GM19463 (cell line): ENCODE data around the gene CDH23.

Experiments used
- ATAC-seq: cut with Tn5 transposase; IDR thresholded peaks from one replicate; pipeline ENCODE4 v1.9.1; 2021; ENCODE audit warnings: mild to moderate bottlenecking, moderate library complexity; ENCODE audit not compliant: unreplicated experiment

The CDH23 gene

DNA sequence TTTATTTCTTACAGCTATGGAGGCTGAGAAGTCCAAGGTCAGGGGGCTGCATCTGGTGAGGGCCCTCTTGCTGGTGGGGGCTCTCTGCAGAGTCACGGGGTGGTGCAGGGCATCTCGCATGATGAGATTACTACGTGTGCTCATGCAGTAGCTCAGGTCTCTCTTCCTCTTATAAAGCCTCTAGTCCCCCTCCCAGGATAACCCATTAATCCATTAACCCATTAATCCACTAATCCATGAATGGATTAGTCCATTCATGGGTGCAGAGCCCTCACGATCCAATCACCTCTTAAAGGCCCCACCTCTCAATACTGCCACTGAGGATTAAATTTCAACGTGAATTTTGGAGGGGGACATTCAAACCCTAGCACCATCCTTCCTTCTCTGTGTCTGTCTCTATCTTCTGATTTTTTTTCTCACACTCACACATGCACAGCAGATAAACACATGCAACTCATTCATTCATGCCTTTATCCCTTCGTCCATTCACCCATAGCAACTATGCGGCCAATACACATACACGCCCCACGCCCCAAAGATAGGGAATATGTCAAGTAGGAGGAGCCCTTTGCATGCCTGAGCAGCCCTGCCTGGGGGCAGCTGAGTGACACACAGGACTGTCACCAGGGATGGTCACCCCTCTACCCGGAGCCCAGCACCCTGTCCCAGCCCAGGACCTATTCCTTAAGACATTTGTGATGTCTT is 236.3 kb downstream of the CDH23 start:
- no peak for ATAC-seq

DNA sequence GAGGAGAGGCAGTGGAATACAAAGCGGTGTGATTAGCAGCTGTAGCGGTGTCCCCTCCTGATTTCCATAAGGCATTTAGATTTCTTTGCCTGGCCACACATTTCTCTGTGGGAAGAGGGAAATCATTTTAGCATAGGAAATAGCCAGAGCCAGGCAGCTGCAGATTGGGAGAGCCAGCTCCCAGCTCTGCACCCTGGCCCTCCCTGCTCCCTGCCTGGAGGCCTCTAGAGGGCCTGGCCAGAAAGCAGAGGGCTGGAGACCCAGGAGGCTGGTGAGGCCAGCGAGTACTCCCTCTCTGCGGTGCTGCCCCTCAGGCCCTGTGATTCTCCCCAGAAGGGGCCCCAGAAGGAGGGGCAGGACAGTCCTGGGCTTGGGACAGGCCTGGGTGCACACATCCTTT is 237.2 kb downstream of the CDH23 start:
- no peak for ATAC-seq

DNA sequence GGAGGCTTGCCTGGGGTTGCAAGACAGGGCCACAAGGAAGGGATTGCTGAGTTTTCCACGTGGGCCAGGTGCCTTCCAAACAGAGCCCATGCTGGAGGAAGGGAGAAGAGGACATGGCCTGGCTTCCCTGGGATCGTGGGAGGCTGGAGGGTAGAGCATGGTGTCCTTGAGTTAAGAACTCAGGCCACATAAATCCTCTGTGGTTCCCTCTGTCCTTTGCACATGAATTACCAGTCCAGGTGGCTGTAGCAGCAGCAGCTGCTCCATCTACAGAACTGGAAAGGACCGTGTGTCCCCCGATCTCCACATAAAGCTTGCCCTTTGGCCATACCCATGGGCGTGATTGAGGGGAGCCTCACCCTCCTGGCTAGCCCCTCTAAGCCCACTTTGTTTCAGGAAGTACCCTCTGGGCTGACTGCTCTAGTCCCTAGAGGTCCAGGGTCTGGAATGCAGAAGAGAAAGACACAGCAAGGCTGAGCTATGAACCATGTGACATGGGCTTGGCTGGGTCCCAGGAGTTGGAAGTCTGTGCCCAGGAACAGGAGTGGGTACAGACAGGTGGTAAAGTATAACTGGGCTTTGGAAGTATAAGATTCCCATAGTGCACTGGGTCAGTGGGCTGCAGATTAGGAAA is 237.9 kb downstream of the CDH23 start:
- no peak for ATAC-seq

DNA sequence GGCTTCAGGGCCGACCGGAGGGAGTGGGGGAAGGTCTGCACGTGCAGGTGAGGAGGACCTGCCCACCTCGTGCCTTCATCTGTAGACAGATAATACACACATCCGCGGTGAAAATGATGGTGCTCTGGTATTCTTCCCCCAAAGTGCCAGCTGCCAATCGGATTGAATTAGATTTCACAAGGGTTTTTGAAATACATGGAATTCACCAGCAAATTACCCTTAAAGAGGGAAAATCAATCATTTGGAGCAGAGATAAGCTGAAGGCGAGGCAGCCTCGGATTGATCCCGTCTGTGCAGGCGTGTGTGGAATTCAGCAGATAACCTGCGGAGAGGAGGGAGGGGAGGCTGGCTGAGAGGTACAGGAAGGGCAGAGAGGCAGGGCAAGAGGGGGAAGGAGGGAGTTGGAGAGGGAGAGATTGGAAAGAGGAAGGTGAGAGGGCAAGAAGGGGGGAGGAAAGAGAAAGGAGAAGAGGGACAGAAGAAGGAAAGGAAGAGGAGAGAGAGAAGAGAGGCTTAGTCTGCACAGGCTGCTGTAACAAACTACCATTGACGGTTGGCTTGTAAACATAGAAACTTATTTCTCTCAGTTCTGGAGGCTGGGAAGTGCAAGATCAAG is 238.6 kb downstream of the CDH23 start:
- ATAC-seq = no peak

DNA sequence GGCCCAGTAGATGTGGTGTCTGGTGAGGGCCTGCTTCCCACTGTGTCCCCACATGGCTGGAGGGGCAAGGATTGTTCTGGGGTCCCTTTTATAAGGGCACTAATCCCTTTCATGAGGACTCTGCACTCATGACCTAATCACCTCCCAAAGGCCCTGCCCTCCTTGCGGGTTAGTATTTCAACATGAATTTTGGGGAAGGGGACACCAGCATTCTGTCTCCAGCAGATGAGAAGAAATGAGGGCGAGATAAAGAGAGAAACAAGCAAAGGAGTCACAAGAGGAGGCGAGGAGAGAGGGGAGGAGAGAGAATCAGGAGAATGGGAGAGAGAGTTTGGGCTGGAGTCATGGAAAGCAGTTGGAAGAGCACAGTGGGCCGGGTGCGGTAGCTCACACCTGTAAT is 239.1 kb downstream of the CDH23 start:
- no peak for ATAC-seq

DNA sequence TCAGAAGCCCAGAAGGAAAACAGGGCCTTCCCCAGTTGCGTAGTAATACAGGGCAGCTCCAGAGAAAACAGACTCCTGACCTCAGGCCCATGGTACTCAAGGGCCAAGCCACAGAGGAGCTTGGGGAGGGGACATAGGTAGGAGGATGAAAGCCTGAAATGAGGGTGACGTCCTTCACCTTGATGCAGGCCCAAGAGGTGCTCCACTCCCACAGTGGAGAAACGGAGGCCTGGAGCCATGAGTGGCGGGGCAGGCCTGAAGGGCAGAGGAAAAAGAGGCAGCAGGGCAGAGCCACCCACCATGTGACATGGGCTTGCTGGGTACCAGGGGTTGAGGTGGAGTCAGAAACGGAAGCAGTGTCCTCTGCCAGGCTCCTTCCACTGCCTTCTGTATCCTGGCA is 239.9 kb downstream of the CDH23 start:
- ATAC-seq = no peak

DNA sequence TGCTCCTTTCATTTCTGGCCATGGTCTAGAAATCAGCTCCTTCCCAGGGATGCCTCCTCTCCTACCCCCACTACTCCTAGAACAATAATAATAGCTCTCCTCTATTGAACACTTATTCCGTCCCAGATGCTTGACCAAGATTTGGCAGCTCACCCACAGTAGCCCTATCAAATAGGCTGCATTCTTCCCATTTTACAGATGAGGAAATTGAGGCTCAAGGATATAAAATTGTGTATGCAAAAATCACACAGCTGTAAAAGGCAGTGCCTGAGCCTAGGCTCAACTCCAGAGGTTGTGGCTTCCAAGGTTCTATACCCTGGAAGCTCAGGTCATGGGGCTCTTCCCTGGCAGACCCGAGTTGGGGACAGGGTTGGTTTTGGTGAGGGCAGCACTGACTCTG is 240.6 kb downstream of the CDH23 start:
- ATAC-seq = no peak

DNA sequence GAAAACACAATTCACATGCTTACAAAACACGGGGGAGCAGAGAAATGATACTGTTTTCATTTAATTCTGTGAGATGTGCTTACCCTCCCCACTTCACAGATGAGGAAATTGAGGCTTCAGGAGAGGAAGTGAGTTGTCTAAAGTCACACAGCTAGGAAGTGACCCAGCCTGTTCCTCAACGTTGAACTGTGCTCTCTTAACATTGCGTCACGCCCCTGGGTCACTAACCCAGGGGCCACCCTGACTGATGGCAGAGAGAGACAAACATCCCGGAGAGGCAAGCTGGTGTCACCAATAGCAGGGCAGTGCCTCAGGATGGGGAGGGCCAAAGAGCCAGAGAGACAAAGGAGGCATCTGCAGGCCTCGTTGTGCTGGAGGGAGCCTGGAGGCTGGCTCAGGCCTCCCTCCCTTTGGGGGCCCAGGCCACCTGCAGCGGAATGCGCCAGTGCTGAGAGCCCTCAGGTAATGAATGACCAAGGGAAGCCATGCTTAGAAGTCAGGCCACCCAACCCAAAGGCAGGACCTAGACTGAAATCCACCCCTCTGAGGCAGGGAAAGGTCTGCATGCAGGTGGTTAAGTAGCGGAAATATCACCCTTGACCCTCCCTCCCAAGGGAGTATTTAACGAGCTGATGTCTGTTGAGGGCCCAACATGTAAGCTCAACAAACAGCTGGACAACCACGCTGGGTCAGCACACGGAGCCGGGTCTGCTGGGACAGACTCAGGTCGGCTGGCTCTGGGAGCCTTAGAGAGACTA is 241.5 kb downstream of the CDH23 start:
- no peak for ATAC-seq

DNA sequence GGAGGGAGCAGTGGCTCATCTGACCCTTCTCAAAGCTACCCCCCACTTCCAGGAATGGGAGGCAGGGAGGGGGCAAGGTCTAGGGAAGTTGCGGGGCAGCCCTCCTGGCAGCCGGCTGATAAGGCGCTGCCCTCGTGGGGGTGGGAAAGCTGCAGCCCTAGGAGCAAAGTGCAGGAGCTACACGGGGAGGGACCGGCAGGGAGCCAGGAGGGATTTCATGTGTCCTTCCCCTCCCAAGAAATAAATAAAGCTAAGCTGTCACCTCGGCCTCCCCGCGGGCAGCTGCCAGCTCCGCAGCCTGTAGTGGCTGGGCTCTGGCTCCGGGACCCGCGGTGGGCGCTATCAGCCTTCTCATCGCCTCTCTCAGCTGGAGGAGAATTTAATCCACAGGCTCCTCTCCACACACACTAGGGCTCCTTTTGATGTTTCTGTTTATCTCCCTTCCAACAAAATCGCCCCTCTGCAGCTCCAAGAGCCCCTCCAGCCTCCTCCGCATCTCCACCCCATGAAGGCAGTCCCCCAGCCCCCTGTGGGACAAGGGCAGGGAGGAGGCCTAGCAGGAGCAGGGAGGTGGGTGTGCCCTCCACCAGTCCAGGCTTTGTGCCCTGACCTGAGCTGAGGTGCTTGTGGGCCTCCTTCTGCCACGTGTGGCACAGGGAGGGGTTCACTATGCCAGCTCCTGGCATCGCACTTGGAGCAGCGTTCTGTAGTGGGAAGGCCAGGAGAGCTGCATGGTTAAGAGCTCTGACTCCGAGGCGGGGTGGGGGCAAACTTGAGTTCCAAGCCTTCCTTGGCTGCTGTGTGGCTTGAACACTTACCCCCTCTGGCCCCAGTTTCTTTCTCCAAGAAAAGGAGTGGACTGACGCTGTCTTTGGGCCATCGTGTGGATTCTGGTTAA is 242.4 kb downstream of the CDH23 start:
- no peak for ATAC-seq

DNA sequence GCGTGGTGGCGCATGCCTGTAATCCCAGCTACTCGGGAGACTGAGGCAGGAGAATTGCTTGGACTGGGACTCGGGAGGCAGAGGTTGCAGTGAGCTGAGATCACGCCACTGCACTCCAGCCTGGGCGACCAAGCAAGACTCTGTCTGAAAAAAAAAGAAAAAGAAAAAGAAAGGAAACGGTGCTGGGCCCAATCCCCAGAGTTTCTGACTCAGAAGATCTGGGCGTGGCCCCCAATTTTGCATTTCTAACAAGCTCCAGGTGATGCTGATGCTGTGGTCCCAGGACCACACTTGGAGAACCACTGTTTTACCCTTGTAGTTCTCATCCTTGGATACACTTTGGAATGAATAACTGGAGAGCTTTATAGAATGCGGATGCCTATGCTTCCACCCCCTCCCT is 243.9 kb downstream of the CDH23 start:
- no peak for ATAC-seq

DNA sequence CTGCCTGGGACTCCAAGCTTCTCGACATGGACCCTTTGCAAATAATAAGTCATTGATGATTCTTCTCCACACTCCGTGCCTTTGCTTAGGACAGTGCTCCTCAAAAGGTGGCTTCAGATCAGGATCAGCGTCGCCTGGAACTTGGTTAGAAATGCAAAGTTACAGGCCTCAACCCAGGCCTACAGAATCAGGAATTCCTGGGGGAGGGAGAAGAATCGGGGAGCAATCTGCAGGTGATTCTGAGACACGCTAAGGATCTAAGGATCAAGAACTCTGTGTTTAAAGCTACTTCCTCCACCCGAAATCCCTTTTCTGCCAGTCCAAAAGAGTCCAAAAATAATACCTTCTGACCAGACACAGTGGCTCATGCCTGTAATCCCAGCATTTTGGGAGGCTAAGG is 244.7 kb downstream of the CDH23 start:
- ATAC-seq = no peak

DNA sequence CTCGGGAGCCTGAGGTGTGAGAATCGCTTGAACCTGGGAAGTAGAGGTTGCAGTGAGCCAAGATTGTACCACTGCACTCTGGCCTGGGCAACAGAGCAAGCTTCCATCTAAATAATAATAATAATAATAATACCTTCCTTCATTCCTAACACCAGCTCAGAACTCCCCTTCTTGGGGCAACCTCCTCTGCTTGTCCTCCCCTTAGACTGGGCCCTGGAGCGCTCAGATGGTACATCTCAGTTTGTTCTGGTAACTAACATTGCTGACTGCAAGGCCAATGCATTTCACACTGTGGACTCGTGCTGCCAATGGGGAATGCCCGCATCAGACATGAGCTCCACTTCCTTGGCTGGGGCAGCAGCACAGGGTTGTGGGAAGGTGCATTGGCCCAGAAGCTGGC is 245.3 kb downstream of the CDH23 start:
- no peak for ATAC-seq

DNA sequence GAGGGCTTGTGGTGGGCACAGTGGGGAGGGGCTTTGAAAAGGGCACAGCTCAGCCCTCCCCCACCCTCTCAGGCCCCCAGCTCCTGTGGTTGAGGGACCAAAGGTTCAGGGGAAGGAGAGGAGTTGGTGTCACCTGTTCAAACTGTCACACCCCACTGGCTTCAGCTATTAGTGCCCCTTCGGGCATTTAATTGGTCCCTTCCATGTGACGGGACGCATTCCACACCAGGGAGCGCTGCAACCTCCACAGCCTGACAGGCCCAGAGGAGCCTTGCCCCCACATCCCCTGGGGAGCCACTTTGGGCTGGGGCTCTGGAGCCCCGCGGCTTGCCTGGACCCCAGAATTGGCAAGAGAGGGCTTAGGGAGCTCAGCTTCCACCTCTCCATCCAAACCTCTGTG is 247.2 kb downstream of the CDH23 start:
- ATAC-seq = no peak

DNA sequence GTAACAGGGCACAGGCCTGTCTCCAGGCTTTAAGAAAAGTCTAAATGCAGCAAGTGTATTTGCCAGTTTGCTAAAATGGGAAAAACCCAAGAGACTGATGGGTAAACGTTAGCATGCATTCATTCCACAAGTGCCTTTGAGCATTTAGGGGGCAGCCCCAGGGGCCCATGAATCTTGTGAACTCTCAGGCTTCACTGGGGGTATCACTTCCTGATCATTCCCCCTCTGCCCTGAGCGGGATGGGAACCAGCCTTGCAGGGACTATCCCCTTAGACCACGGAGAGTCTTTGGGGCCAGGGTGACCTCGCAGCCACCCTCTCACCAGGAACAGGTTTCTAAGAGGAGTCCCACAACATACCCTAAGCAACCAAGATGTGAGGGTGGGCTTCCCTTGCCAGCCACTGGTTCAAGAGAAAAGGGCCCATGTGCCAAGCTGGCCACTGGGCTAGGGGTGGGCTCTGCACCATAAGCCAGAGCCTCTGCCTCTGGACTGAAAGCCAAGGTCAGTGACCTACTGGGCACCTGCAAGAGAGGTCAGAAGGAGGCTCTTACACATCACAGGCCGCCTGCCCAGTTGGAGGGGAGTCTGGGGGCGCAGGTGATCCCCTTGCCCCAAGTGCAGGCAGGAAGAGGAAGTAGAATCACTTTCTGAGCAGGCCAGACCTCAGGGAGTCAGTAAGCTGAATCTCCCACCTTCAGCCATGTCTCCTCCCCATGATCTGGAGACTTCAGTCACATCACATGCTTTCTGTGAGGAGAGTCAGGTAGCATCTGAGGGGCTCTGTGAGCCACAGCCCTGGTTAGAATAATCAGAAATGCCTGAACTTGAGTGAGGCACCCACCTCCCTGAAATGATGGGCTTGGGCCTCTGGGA is 247.8 kb downstream of the CDH23 start:
- no peak for ATAC-seq

DNA sequence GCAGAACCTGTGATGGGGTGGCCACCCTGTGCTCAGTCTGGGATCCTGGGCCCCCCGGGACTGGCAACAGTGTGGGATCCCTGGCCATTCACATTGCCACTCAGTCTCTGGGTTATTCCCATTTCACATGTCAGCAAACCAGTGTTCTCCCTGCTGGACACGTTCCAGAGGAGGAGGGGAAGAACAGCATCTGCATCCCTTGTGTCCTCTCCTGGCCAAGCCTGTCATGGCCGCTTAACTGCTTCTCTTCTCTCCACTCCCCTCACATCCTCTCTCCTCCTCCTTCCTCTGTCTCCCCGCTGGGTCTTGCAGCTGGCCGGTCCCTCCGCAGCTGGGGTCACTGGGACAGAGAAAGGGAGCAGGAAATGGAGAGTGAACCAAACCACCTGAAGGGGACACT is 248.5 kb downstream of the CDH23 start:
- ATAC-seq = no peak

DNA sequence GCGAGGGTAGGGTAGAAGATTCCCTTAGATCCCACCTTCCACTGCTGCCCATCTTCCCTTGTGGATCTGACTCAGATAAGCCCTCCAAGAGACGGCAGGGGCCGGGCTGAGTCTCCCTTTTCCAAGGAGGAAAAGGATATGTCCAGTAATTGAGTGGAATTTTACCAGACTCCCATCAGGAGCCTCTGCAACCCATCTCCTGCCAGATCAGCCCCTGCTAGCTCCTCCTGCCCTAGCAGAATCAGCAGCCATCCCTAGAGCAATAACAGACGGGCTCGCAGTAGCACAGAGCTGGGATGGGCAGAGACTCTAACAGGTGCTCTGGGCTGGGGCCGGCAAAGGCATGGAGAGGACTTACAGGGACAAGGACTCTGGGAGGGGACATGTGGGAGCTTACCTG is 249.3 kb downstream of the CDH23 start:
- no peak for ATAC-seq

DNA sequence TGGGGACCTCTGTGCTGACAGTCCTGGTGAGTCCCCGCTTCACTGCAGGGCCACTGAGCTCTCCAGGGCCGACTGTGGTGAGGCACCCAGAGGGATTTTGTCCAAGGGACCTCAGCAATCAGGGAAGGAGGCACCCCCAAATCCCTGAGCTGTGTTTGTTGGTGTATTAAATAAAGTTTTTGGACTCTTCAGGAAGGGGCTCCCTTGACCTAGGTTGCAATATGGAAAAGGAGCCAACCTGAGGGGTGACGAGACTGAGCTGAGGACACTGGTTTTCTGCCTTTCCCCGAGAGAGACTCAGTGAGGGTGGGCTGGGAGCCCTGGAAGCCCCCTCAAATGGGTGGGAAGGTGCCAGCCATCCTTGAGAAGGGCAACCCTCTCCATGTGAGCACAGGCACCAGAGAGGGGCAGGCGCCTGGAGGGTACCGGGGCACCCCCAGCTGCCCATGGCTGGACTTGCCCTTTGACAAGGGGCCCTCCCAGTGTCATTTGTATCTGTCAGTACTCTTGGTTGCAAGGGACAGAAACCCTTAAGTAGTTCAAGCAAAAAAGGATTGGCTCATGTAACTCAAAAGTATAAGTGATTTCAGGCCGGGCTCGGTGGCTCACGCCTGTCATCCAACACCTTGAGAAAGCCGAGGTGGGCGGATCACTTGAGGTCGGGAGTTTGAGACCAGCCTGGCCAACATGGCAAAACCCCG is 250.0 kb downstream of the CDH23 start:
- no peak for ATAC-seq

DNA sequence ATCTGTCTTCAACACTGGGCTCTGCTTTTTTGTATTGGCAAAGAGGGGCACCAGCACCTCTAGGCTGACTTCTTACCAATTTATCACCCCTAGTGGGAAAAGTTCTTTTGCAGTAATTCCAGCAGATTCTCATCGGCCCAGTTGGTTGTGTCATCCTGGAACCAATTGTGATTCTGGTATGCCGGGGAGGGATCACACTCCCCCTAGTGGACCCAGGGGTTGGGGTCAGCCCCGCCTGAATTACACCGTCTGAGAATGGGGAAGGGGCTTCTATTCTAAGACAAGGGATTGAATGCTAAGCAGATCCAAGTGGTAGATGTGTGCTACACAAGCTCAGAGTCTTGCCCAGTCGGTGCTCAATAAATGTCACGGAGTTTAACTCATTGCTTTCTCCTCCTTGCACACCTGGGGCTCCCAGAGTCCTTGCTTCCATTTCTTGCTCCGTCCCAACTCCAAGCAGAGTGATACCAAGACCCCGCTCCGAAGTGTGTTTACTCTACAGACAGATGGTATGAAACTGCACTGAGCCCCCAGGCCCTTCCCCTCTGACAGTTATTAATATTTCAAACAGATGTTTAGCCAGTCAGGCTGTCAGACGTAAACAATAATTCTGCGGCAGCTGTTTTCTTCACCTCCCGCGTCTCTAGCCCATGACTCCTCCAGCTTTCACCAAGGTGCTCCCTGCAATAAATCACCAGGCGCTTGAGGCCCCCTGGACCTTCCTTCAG is 251.0 kb downstream of the CDH23 start:
- ATAC-seq = no peak
